Transverse colon (tissue), 4 donors: Measurements from ENCODE around the gene GALNT9. TPM values are rescaled to one million over a fixed set of nuclear protein-coding genes. Genes with fewer than 3 reads are reported as not detected.

ENCODE experiments used
- DNase-seq: peaks from one replicate; pipeline ENCODE4 v3.0.0-alpha.2; 2019
- H3K27ac ChIP-seq, 4 donors: fragments of 200-600 bp; sonication (generic); 2 replicates each; pipeline ENCODE4 v1.5.1; 2016 to 2018; ENCODE audit warnings: inconsistent platforms in 4 of 4
- H3K27me3 ChIP-seq: fragments of 200-600 bp; sonication (generic); 2 replicates; pipeline ENCODE4 v1.5.1; 2017; ENCODE audit warnings: inconsistent platforms
- H3K36me3 ChIP-seq, 4 donors: fragments of 200-600 bp; sonication (generic); 2 replicates each; pipeline ENCODE4 v1.5.1; 2017 to 2019; ENCODE audit warnings: inconsistent platforms in 4 of 4
- H3K4me1 ChIP-seq, 4 donors: fragments of 200-600 bp; sonication (generic); 2 replicates each; pipeline ENCODE4 v1.5.1; 2017 to 2020; ENCODE audit warnings: inconsistent platforms in 4 of 4
- H3K4me3 ChIP-seq, 4 donors: fragments of 200-600 bp; sonication (generic); 1 replicate in 1 of 4; 2 replicates in 3 of 4; pipeline versions ENCODE4 v1.5.1 to v1.6.1; 2017 to 2019; ENCODE audit warnings: inconsistent platforms in 4 of 4
- H3K9me3 ChIP-seq, 2 donors: fragments of 200-600 bp; sonication (generic); 2 replicates each; pipeline ENCODE4 v1.5.1; 2017 to 2019; ENCODE audit warnings: inconsistent platforms in 2 of 2
- CTCF ChIP-seq, 5 experiments: fragments of 200-600 bp in 3 of 5; fragments of 450-650 bp in 2 of 5; sonication (generic) in 3 of 5; IDR thresholded peaks; 1 replicate in 2 of 5; 2 replicates in 3 of 5; pipeline ENCODE4 v1.5.1; 2016 to 2017; ENCODE audit warnings: antibody characterized with exemption in 5 of 5, inconsistent platforms in 3 of 5, mild to moderate bottlenecking in 2 of 5, moderate library complexity in 1 of 5
- EP300 ChIP-seq: sonication (generic); formaldehyde crosslinking; IDR thresholded peaks from one replicate; pipeline ENCODE4 v1.6.1; 2017; ENCODE audit warnings: antibody characterized with exemption, low read depth
- POLR2A ChIP-seq: fragments of 450-650 bp; IDR thresholded peaks from one replicate; pipeline ENCODE4 v1.6.1; 2016; ENCODE audit warnings: antibody characterized with exemption, mild to moderate bottlenecking, moderate library complexity
- POLR2AphosphoS5 ChIP-seq, 3 donors: sonication (generic); formaldehyde crosslinking; IDR thresholded peaks; one replicate each; pipeline ENCODE4 v1.6.1; 2016; ENCODE audit warnings: antibody characterized with exemption in 3 of 3
- WGBS, 2 donors: methylation state at CpG; one replicate each; pipeline ENCODE4 v1.1.5; 2018; ENCODE audit warnings: low coverage in 1 of 2; 5-methylcytosine and 5-hydroxymethylcytosine counted together
- in situ Hi-C, 4 donors: fragments of 200-750 bp; cut with MboI; loops; one replicate each; pipeline versions ENCODE4 v1.15.0 to v1.15.1; 2017; ENCODE audit warnings: low sequenced_read_pairs in 3 of 4, low pct_ligation_motif_present in 1 of 4, low pct_unique_long_range_greater_than_20kb in 1 of 4
- intact Hi-C: fragments of 100-400 bp; cut with DNase I; formaldehyde crosslinking; loops from one replicate; pipeline ENCODE4 v1.15.1; 2023; ENCODE audit warnings: low total_unique reads
- total RNA-seq, 4 donors: library from RNA; depleted of rRNA; stranded (reverse); fragments of >200 nt; gene quantifications; one replicate each; pipeline ENCODE4 v1.1.0, GENCODE V29; 2016

GALNT9 gene
- total RNA-seq, 4 donors from 2014 or later, result 0.82 to 4.5 TPM; not detected in 2

- no peaks in the 10 kb centered on the region for H3K27me3 ChIP-seq
- DNase-seq, result no peak
- no peaks in the 10 kb centered on the region for H3K9me3 ChIP-seq
- in situ Hi-C loops, result no loop called here
- WGBS, 2 donors, result 92% methylated on average over 33 of the region's 33 CpGs; no CpG with 5 or more reads in 1 of the 2 donors
- intact Hi-C loops, result no loop called here
- peaks cover 0 to 9% (median 0%) of the 10 kb centered on the region in 4 donors for H3K4me1 ChIP-seq
- no peak overlapping the region for H3K27ac ChIP-seq
- no peaks in the 10 kb centered on the region for H3K36me3 ChIP-seq
- TF ChIP-seq CTCF (IDR thresholded peaks at IDR 0.05) (no peak), POLR2AphosphoS5 (IDR thresholded peaks at IDR 0.05) (no peak)
- no peak overlapping the region for H3K4me3 ChIP-seq
Observed at GRCh38 chr12:132347176-132347855, 17.9 kb upstream of the GALNT9 start.

GRCh38 chr12:132346471-132347175 is 17.2 kb upstream of the GALNT9 start:
- no peak for DNase-seq
- in situ Hi-C loops, result no loop called here
- Histone ChIP-seq H3K36me3 (no peaks in the 10 kb centered on the region), H3K4me3 (no peak overlapping the region), H3K9me3 (no peaks in the 10 kb centered on the region), H3K27me3 (no peaks in the 10 kb centered on the region), H3K27ac (no peak overlapping the region), H3K4me1 (peaks cover 0 to 9% (median 0%) of the 10 kb centered on the region in 4 donors)
- intact Hi-C loops, result no loop called here
- WGBS, 2 donors, result 74% methylated on average over 20 of the region's 20 CpGs; no CpG with 5 or more reads in 1 of the 2 donors
- no peak for TF ChIP-seq POLR2AphosphoS5 (IDR thresholded peaks at IDR 0.05)
- TF ChIP-seq POLR2A, result no peak
- no peak for TF ChIP-seq CTCF (IDR thresholded peaks at IDR 0.05)
- TF ChIP-seq EP300, result no peak

- in situ Hi-C loops, result no loop called here
- H3K27ac ChIP-seq, result no peak overlapping the region
- no peaks in the 10 kb centered on the region for H3K27me3 ChIP-seq
- TF ChIP-seq EP300 (no peak), POLR2A (no peak), CTCF (IDR thresholded peaks at IDR 0.05) (no peak), POLR2AphosphoS5 (IDR thresholded peaks at IDR 0.05) (no peak)
- peaks cover 0 to 9% (median 0%) of the 10 kb centered on the region in 4 donors for H3K4me1 ChIP-seq
- intact Hi-C loops, result no loop called here
- H3K9me3 ChIP-seq, result no peaks in the 10 kb centered on the region
- no peak overlapping the region for H3K4me3 ChIP-seq
- WGBS, 2 donors, result 76% methylated on average over 36 of the region's 37 CpGs; no CpG with 5 or more reads in 1 of the 2 donors
- no peaks in the 10 kb centered on the region for H3K36me3 ChIP-seq
- DNase-seq, result no peak
Observed at GRCh38 chr12:132345561-132346200, 16.3 kb upstream of the GALNT9 start.

- in situ Hi-C loops, result no loop called here
- H3K27ac ChIP-seq, result no peak overlapping the region
- H3K4me3 ChIP-seq, result no peak overlapping the region
- 73% methylated on average over 13 of the region's 17 CpGs; no CpG with 5 or more reads in 1 of the 2 donors for WGBS, 2 donors
- DNase-seq, result no peak
- no peak for TF ChIP-seq POLR2AphosphoS5 (IDR thresholded peaks at IDR 0.05)
- no peak for TF ChIP-seq CTCF (IDR thresholded peaks at IDR 0.05)
- no peak for TF ChIP-seq EP300
- no peak for TF ChIP-seq POLR2A
- intact Hi-C loops, result no loop called here
- H3K27me3 ChIP-seq, result no peaks in the 10 kb centered on the region
- H3K36me3 ChIP-seq, result no peaks in the 10 kb centered on the region
- peaks cover 0 to 9% (median 0%) of the 10 kb centered on the region in 4 donors for H3K4me1 ChIP-seq
- no peaks in the 10 kb centered on the region for H3K9me3 ChIP-seq
Observed at GRCh38 chr12:132345126-132345525, 15.7 kb upstream of the GALNT9 start.
